GM12873 (cell line): Measurements from ENCODE around the gene TEAD3.
A peak's percentile ranks its signal among the peaks of the same experiment; 100 is the strongest.

Source experiments
- TF ChIP-seq, protein P1 (sequence below): IDR thresholded peaks from 2 replicates; pipeline ENCODE4 v1.5.1; 2012; ENCODE audit warnings: low read depth, mild to moderate bottlenecking, moderate library complexity, low read length, control low read depth; ENCODE audit not compliant: insufficient read depth; ENCODE audit errors: missing control alignments

TEAD3 gene

DNA sequence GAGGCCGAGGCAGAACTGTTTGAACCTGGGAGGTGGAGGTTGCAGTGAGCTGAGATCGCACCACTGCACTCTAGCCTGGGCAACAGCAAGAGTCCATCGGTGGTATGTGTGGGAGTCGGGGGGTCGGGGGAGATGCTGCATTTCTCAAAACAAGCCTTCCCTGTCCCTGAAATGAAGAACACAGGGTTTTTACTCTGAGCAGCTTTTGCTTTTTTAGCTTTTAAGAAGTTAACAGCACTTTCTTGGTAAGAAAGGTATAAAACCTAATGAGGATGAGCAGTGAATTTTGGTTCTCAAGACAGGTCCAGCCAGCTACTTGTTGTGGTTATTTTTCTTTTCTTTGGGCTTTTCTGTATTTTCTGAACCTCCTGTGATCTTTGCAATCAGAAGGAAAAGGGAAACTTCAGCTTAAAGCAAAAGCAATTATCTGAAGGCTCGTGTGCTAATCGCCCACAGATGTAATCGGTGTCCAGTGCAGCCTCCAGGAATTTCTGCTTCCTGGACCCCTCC lies 25.0 kb downstream of the TEAD3 start:
- TF ChIP-seq, protein P1, sequence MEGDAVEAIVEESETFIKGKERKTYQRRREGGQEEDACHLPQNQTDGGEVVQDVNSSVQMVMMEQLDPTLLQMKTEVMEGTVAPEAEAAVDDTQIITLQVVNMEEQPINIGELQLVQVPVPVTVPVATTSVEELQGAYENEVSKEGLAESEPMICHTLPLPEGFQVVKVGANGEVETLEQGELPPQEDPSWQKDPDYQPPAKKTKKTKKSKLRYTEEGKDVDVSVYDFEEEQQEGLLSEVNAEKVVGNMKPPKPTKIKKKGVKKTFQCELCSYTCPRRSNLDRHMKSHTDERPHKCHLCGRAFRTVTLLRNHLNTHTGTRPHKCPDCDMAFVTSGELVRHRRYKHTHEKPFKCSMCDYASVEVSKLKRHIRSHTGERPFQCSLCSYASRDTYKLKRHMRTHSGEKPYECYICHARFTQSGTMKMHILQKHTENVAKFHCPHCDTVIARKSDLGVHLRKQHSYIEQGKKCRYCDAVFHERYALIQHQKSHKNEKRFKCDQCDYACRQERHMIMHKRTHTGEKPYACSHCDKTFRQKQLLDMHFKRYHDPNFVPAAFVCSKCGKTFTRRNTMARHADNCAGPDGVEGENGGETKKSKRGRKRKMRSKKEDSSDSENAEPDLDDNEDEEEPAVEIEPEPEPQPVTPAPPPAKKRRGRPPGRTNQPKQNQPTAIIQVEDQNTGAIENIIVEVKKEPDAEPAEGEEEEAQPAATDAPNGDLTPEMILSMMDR = no peak

DNA sequence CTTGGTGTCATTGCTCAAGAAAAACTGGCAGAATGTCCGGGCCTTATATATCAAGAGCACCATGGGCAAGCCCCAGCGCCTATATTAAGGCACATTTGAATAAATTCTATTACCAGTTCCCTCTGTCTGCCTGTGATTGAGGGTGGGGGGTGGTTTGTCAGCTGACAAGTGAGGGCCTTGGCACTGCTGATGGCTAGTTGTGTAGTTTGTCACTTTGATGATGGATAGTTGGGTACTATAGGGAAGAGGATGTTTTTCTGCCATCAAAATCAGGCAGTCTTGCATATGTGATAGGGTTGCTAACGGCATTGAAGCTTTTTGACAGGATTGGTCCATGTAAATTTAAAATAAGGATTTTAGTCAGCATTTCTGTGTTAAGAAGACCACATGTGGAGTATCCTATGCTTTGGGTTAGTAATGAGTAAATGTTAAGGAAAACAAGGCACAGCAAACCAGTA lies 26.2 kb downstream of the TEAD3 start:
- TF ChIP-seq, protein P1 = no peak

DNA sequence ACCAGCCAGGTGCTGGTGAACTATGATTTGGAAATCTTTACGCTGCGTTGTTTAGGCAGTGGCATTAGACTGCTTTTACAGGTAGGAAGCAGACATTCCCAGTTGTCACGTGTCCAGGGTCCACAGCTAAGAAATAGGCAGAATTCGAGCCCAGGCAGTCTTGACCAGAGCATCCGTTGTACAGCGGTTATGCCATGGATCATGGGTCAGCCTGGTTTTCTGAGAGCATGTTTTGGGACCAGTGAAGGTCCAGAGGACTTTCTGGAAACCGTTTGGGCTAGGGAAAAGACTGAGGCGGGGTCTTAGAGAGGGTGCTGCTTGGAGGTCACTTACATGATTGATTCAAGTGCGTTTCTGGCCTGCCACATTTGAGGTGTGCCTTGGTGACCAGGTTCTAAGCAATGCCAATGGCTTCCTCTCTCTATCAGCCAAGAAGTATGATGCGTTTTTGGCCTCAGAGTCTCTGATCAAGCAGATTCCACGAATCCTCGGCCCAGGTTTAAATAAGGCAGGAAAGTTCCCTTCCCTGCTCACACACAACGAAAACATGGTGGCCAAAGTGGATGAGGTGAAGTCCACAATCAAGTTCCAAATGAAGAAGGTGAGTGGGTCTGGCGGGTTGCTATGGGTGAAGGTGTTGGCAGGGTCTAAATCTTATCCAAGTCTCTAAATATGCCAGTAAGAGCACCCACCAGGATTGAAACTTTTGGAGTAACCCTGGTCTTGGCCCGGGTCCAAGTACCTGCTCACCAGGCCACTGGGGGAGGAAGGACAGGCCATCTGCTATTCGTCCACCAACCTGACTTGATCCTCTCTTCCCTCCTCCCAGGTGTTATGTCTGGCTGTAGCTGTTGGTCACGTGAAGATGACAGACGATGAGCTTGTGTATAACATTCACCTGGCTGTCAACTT lies 26.9 kb downstream of the TEAD3 start:
- TF ChIP-seq, protein P1 = no peak

DNA sequence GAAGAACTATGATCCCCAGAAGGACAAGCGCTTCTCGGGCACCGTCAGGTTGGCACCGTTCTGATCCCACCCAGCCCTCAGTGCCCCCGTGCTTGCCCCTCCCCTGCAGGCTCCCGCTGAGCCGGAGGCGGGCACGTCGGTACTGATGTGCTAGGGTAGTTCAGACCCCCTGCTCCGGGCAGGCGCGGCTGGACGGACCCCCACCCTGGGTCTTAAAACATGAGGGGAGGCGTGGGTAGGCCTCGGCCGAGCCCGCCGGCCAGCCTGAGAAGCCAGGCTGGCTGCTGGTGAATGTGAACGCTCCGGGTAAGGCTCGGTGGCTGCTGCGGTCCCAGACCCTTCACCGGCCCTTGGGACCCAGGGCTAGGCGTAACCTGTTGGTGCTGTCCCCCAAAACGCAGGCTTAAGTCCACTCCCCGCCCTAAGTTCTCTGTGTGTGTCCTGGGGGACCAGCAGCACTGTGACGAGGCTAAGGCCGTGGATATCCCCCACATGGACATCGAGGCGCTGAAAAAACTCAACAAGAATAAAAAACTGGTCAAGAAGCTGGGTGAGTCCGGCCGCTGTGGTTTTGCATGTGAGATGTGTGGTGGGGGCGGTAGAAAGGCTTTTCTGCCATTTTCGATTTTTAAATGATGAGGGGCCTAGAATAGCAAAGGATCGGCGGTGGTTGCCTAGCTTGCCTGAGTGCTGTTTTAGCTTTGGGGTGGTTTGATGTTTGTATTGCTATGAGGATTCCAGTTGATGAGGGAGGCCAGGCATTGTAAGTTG lies 27.7 kb downstream of the TEAD3 start:
- TF ChIP-seq, protein P1 = no peak

DNA sequence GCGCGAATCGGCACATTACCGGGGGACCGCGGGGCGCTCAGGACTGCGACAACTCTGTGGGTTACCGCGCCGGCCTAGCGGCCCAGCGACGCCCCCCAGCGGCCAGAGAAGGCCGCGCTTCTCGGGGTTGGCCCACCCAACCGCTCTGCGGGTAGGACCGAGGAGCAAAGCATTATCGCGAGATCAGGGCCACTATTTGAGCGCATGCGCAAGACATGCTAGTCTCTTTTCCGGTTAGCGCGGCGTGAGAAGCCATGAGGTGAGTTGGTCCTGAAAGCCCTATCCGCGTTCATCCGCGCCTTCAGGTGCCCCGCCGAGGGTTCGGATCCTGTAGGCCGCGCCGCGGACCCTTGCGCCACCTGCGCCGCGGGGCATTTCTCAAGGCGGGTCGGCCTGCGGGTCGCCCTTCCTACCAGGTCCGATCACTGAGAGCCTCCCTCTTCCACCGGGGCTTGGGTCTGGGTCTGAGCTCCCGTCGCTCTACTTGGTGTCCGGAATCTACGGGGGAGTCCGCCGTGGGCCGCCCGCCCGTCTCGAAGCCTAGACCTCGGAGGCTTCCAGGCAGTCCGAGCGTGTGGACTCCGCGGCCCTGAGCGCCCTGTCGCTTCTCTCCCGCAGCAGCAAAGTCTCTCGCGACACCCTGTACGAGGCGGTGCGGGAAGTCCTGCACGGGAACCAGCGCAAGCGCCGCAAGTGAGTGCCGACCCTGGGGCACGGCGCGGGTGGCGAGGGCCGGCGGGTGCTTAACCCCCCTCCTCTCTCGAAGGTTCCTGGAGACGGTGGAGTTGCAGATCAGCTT lies 28.5 kb downstream of the TEAD3 start, which contains the start of gene RPL10A:
Gene RPL10A (plus strand): TSS at position 221 of the 799 bp plus-strand sequence. CDS start 34 bp downstream, at position 255.
- TF ChIP-seq, protein P1 = peak; percentile 99

DNA sequence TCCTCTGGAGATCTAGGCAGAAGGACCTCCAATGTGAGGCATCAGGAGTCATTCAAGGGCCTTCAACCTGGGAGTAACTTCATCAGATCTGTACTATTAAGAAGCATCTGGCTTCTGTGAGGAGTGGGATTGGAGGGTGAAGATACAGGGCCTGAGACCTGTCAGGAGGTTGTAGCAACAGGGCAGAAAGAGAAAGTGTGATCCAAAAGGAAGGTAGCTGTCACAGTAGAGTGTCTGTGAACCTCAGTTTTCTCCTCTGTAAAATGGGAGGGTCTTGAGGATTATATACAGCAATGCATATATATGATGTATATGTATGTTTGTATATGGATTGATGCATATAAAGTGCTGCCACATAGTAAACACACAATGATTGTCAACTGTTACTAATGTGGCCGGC lies 31.2 kb downstream of the TEAD3 start:
- TF ChIP-seq, protein P1 = no peak
